ENCODE data around the gene ANTXR1. TPM values are rescaled to one million over a fixed set of nuclear protein-coding genes. Genes with fewer than 3 reads are reported as not detected.

The ANTXR1 gene
- total RNA-seq, 1 donor from 2014 or later = 87.8 TPM

- no peak for DNase-seq (ENCODE audit: low spot score)
Observed at GRCh38 chr2:69133898-69134297, 120.9 kb downstream of the ANTXR1 start.

GRCh38 chr2:69134306-69134945, 121.4 kb downstream of the ANTXR1 start:
- no peak for DNase-seq (ENCODE audit: low spot score)

GRCh38 chr2:69138247-69138772, 125.3 kb downstream of the ANTXR1 start:
- DNase-seq (ENCODE audit: low spot score) = no peak

- DNase-seq (ENCODE audit: low spot score) = no peak
Observed at GRCh38 chr2:69138793-69139459, 125.9 kb downstream of the ANTXR1 start.

GRCh38 chr2:69139778-69140670, 127.0 kb downstream of the ANTXR1 start:
- DNase-seq (ENCODE audit: low spot score) = no peak

- no peak for DNase-seq (ENCODE audit: low spot score)
Observed at GRCh38 chr2:69141061-69141460, 128.1 kb downstream of the ANTXR1 start.

GRCh38 chr2:69143748-69144360, 130.9 kb downstream of the ANTXR1 start:
- no peak for DNase-seq (ENCODE audit: low spot score)

- no peak for DNase-seq (ENCODE audit: low spot score)
Observed at GRCh38 chr2:69145204-69145603, 132.2 kb downstream of the ANTXR1 start.

- no peak for DNase-seq (ENCODE audit: low spot score)
Observed at GRCh38 chr2:69147841-69148533, 135.0 kb downstream of the ANTXR1 start.

- peak; percentile 59 for DNase-seq (ENCODE audit: low spot score)
Observed at GRCh38 chr2:69149631-69150215, 136.7 kb downstream of the ANTXR1 start.

- no peak for DNase-seq (ENCODE audit: low spot score)
Observed at GRCh38 chr2:69151931-69152330, 139.0 kb downstream of the ANTXR1 start.

- DNase-seq (ENCODE audit: low spot score) = no peak
Observed at GRCh38 chr2:69152847-69153583, 140.0 kb downstream of the ANTXR1 start.

- no peak for DNase-seq (ENCODE audit: low spot score)
Observed at GRCh38 chr2:69154106-69154505, 141.1 kb downstream of the ANTXR1 start.

GRCh38 chr2:69156624-69157023, 143.6 kb downstream of the ANTXR1 start:
- no peak for DNase-seq (ENCODE audit: low spot score)

- no peak for DNase-seq (ENCODE audit: low spot score)
Observed at GRCh38 chr2:69157441-69157840, 144.5 kb downstream of the ANTXR1 start.

- no peak for DNase-seq (ENCODE audit: low spot score)
Observed at GRCh38 chr2:69159986-69160385, 147.0 kb downstream of the ANTXR1 start.

- no peak for DNase-seq (ENCODE audit: low spot score)
Observed at GRCh38 chr2:69162057-69162456, 149.1 kb downstream of the ANTXR1 start.

GRCh38 chr2:69163109-69163508, 150.1 kb downstream of the ANTXR1 start:
- no peak for DNase-seq (ENCODE audit: low spot score)

- no peak for DNase-seq (ENCODE audit: low spot score)
Observed at GRCh38 chr2:69163556-69163955, 150.6 kb downstream of the ANTXR1 start.

All from ureter (tissue), 1 donor.